ENCODE results near the gene SSH3.

- TF ChIP-seq POLR2A (IDR thresholded peaks at IDR 0.05; ENCODE audit: low read depth): no peak
- no peak for TF ChIP-seq EP300 (IDR thresholded peaks at IDR 0.05)
Measured at GRCh38 chr11:67280341-67280787, 23.0 kb upstream of the SSH3 start.
